Measurements from ENCODE around the gene OR5M10.

Gene OR5M10

DNA sequence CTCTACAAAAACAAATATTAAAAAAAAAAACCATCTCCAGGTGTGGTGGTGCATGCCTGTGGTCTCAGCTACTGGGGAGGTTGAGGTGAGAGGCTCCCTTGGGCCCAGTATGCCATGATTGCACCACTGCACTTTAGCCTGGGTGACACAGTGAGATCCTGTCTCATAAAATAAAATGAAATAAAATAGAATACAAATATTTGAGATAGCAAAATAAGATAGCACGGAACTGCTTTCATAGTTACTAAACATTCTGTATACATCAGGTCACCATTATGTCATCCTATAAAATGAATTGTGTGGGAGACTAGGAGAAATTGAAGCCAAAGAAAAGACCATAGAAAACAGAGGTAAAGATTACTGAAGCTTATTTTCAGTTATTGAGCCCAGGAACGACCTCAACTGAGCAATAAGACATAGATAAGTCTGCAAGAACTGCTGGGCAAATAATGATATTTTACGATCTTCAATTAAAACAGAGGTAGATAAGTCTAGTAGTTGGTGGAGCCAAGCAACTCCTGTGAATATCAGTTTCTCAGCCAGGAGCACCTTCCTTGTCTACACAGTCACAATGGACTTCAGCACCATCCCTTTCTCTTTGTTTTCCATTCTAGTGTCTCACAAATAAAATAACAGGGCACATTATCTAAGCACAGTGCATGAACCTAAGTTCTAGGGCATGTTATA lies 44.3 kb downstream of the OR5M10 start:
- Histone ChIP-seq H3K36me3 (ENCODE audit: low read depth) (no peaks in the 10 kb centered on the region), H3K4me3 (ENCODE audit: severe bottlenecking) (no peak overlapping the region), H3K9me3 (ENCODE audit: severe bottlenecking) (no peaks in the 10 kb centered on the region), H3K27me3 (ENCODE audit: insufficient read depth, poor library complexity, severe bottlenecking) (peaks cover 2% of the 10 kb centered on the region), H3K27ac (ENCODE audit: poor library complexity, severe bottlenecking) (no peak overlapping the region), H3K4me1 (ENCODE audit: insufficient read depth, poor library complexity, severe bottlenecking) (no peaks in the 10 kb centered on the region)
- no peak for ATAC-seq (ENCODE audit: low read depth)
- DNase-seq (ENCODE audit: low spot score): no peak
- TF ChIP-seq, protein P1, sequence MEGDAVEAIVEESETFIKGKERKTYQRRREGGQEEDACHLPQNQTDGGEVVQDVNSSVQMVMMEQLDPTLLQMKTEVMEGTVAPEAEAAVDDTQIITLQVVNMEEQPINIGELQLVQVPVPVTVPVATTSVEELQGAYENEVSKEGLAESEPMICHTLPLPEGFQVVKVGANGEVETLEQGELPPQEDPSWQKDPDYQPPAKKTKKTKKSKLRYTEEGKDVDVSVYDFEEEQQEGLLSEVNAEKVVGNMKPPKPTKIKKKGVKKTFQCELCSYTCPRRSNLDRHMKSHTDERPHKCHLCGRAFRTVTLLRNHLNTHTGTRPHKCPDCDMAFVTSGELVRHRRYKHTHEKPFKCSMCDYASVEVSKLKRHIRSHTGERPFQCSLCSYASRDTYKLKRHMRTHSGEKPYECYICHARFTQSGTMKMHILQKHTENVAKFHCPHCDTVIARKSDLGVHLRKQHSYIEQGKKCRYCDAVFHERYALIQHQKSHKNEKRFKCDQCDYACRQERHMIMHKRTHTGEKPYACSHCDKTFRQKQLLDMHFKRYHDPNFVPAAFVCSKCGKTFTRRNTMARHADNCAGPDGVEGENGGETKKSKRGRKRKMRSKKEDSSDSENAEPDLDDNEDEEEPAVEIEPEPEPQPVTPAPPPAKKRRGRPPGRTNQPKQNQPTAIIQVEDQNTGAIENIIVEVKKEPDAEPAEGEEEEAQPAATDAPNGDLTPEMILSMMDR (IDR thresholded peaks at IDR 0.05; ENCODE audit: poor library complexity, severe bottlenecking): no peak

DNA sequence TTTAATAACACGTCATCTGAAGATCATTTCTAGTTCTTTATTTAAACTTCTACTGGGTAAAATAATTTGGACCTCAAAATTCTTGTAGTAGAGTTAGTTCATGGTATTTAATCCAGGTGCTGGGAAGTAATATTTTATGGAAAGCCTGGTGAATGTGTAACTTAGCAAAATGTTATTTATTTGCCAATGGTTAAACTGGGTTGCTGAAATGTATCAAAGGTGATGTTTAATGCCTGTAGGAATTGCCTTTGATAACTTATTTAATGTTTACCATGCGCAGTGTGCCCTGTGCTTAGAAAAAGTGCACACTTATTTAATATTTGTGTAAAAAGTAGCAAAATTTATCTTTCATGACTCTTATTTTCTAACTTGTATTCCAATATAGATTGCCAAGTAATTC lies 45.7 kb downstream of the OR5M10 start:
- no peaks in the 10 kb centered on the region for H3K36me3 ChIP-seq (ENCODE audit: low read depth)
- no peak for DNase-seq (ENCODE audit: low spot score)
- ATAC-seq (ENCODE audit: low read depth): no peak
- TF ChIP-seq, protein P1 (IDR thresholded peaks at IDR 0.05; ENCODE audit: poor library complexity, severe bottlenecking): no peak
- no peaks in the 10 kb centered on the region for H3K4me1 ChIP-seq (ENCODE audit: insufficient read depth, poor library complexity, severe bottlenecking)
- H3K4me3 ChIP-seq (ENCODE audit: severe bottlenecking): no peak overlapping the region
- H3K27me3 ChIP-seq (ENCODE audit: insufficient read depth, poor library complexity, severe bottlenecking): peaks cover 2% of the 10 kb centered on the region
- H3K27ac ChIP-seq (ENCODE audit: poor library complexity, severe bottlenecking): no peak overlapping the region
- no peaks in the 10 kb centered on the region for H3K9me3 ChIP-seq (ENCODE audit: severe bottlenecking)

Measured in RWPE2 (cell line).